Fibroblast of skin of abdomen (primary cell): ENCODE measurements around the gene ALK.

ENCODE experiments used
- DNase-seq: peaks from one replicate; pipeline ENCODE4 v3.0.0-alpha.2; 2013

The ALK gene

DNA sequence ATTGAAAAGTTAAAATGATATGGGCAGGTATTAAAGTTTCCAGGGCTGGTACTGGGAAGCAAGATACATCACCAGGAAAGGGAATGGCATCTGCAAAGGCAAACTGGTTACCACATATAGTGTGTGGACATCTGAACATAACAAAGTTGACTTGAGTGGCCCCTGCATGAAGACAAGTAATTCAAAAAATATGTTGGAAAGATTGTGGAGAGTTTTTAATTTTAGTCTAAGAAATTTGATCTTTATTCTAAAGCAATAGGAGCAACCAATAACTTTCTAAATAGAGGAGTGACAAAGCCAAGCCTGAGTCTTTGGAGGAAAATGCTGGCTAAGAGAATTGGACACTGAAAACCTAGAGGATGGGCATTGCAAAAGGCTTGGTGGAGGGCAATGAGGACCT lies 278.2 kb downstream of the ALK start:
- no peak for DNase-seq

GRCh38 chr2:29640360-29640759 lies 281.0 kb downstream of the ALK start:
- no peak for DNase-seq

DNA sequence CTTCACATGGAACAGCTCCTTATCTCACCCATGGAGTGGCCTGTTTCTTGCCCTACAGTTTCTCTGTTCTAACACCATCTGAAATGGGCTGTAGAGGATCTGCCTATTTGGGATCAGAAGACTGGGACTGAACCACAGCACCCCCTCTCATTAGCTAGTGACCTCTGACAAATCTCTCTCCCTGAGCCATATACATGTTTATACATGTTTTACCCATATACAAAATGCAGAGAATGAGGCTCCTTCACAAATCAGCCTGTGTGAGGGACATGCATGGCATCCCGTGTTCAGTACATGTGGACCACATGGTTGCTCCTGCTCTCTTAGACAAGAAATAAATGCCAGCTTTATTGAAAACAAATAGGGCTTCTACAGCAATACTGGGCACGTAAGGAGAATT lies 282.7 kb downstream of the ALK start:
- DNase-seq: no peak

GRCh38 chr2:29634916-29635315 lies 286.5 kb downstream of the ALK start:
- DNase-seq: no peak

DNA sequence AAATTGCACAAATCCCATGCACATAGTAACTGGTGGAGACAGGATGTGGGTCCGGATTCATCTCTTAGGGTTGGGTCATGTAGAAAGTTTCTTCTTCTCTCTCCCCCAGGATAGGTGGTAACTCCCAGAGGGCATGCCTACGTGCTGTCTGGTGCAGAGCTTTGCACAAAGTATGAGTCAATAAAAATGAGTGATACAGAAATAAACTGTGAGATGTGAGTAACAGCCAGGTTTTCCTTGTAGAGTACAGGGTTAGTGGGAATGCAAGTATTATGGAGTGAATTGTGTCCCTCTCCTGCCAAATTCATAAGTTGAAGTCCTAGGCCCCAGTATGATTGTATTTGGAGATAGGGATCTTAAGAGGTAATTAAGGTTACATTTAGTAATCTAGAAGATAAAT lies 289.4 kb downstream of the ALK start:
- DNase-seq: peak; percentile 42

- DNase-seq: no peak
Observed at GRCh38 chr2:29629495-29629894, 291.9 kb downstream of the ALK start.

DNA sequence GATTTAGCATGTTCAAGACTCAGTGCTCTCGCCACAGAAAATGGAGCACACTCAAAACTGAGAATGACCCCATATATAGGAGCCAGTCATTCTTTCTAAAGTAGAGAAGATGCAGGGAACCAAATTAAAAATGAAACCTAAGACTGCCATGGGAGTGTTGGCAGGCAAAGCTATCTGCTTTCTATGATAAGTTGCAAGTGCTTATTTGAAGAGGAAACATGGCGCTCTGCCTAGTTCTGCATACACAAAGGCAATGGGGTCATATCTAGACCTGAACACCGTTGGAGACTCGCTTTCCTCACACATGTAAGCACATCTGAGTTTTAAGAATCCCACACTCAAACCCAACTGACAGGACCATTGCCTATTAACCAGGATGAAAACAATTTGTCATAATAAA lies 292.5 kb downstream of the ALK start:
- no peak for DNase-seq

DNA sequence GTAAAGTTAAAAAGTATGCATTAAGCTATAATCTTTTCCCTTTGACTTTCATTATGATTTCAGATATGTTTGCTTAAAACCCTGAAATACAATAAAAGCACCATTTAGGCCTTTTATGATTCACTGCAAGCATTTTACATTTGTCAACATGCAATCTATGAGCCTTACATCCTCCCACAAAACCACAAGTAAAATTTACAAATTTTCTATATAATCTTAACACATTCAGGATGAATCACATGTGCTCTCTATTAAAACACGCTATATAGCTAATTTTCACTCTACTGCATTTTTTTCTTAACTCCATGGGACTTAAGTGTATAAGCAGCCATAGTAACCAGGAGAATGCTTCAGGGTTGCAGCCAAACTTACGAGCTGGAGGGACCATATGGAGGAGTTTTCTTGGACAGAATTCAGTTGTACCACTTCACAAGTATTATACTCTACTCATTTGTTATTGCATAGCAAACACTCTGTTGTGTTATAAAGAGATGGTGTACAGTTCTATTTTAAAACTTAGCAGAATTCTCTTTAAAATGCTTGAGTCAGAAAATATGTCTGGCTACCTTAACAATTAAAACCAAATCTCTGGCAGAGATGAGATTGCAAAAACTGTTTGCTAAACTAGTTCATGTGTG lies 293.2 kb downstream of the ALK start:
- peak; percentile 68 for DNase-seq

DNA sequence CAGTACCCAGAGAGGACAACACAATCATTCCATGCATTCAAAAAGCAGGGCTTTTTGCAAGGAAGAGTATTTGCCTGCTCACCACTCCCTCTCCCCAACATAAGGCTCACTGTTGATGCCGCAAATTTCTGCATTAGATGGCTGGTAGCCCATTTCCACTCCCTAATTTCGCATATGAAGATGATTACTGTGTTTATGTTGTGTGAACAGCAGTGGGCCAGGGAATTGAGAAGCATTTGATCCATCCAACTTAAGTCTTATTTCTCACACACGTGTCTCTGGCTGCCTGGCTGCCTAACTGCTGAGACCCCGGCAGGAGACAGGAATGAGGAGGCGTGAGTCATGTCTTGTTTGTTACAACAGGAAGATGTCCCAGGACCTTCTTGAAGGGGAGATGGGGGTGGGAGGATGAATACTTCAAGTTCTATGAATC lies 294.1 kb downstream of the ALK start:
- peak; percentile 95 for DNase-seq

GRCh38 chr2:29620890-29621289 lies 300.5 kb downstream of the ALK start:
- no peak for DNase-seq

DNA sequence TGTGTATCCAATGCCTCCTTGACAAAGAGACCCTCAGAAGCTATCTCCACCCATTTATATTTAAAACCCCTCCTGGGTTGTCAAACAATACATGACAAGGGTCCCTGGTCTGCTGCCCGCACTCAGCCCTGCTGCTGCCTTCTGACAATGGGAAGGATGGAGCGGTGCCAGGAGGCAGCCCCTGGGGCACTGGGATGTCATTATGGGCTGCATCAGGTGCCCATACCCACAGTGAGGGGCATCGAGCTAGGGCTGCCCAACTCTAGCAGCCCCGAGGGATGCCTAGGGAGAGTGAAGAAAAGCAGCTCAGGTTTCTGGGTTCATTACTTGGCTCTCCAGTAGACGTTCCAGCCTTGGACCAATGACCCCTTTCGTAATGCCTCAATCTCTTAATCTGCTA lies 301.7 kb downstream of the ALK start:
- DNase-seq: no peak

DNA sequence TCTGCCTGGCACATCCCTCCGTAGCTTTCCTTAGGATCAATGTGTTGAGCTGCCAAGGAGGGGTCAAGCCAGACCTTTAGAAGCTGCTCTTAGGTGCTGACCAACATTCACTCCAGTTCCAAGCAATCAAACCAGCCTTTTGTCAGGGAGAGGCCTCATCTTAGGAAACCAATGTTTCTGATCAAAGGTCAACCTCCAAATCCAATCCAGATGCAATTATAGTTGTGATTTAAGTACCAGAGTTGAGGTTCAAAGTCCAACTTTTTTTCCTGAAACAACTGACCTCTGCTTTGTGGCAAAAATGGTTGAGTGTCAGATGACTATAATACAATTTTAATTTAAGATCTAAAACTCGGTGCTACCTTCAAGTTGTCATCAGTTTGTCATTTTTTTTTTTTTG lies 303.4 kb downstream of the ALK start:
- DNase-seq: no peak

- DNase-seq: no peak
Observed at GRCh38 chr2:29617351-29617750, 304.0 kb downstream of the ALK start.

GRCh38 chr2:29616569-29616968 lies 304.8 kb downstream of the ALK start:
- no peak for DNase-seq

DNA sequence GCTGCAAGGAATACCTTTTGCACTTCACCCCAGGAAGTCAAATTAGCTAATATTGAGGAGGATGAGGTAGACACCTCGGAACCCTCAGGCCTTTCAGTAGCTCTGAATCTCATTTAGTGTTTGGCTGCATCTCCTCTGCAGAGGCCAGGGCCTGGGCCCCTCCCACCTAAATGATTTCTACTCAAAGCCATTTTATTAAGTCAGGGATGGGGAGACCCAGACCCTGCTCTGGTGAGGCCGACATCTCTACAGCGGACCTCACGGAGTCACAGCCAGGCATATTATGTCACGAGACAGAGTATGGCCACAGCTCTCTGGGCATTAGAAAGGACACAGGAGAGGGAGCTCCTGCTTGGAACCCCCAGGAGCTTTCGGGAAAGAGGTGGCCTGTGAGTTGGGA lies 305.5 kb downstream of the ALK start:
- DNase-seq: no peak

GRCh38 chr2:29615183-29615582 lies 306.2 kb downstream of the ALK start:
- no peak for DNase-seq

- DNase-seq: no peak
Observed at GRCh38 chr2:29614295-29614830, 307.0 kb downstream of the ALK start.

DNA sequence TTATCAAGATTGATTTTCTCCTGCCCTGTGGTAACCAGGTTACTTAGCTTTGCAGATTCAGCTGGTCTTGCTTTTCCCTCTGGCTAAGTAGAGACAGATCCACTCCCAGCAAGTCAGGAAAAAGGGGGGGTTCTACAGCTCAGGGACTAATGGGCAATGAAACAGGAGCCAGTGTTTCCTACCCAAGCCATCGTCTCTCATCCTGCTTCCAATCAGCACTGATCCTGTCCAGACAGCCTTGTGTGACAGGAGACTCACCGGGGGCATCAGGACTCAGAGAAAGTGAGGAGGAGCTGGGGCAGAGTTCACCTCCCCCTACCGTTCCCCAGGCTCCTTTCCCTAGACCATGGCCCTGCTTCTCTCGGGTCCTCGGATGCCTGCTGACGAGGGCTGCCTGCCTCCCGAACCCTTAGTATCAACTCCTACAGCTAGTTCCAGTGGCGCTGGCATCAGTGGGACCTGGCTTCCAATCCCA lies 307.6 kb downstream of the ALK start:
- DNase-seq: no peak

DNA sequence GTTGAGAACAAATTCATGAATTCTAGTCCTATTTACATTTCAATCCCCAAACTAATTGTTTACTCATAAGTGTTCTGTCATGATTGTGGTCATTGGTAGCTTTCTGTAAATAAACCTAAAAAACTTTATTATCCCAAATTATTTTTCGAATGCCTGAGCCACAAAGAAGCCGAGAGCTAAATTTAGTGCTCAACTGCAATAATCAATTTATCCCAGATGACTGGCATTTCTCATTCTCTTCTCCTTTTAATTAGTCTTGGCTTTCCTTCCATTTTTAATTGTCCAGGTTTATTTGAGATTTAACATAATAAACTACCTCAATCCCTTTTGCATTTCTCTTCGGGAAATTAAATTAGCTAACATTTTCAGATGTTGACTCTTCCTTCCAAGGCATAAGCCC lies 308.3 kb downstream of the ALK start:
- DNase-seq: no peak

DNA sequence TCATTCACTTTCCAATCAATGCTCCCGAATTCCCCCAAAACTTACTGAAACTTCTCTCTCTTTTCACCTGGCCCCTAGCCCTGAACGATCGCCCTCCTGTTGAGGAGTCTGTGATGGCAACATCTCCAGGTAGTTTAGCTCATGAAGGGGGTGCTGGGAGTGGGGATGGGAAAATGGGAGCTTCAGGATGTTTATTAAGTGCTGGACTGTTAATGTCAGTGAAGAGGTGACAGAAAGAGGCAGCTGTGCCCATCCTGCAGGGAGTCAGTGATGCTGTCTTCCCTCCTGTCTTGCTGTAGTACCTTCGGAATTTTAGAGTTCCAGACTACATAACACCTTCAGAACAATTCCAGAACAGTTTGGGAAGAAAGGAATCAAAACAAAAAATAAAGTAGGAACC lies 308.8 kb downstream of the ALK start:
- DNase-seq: no peak

GRCh38 chr2:29611850-29612249 lies 309.5 kb downstream of the ALK start:
- DNase-seq: no peak

GRCh38 chr2:29611261-29611660 lies 310.1 kb downstream of the ALK start:
- DNase-seq: no peak

DNA sequence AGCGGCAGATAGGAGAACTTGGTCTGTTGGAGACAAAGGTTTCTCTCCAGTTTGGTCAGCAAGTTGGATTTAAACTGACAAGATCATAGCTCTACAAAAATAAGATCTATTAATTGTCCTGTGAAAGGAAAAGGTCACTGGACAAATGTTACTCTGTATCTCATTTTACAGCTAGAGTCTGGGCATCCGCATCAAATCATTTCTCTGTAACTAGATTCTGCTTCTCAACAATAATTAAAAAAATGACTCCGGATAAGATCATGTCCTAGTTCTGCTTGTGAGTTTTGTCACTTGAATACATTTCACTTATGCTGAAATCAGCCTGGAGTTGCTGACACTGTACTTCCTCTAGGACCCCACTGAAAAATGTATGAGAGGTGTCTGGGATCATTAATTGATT lies 310.8 kb downstream of the ALK start:
- DNase-seq: no peak

DNA sequence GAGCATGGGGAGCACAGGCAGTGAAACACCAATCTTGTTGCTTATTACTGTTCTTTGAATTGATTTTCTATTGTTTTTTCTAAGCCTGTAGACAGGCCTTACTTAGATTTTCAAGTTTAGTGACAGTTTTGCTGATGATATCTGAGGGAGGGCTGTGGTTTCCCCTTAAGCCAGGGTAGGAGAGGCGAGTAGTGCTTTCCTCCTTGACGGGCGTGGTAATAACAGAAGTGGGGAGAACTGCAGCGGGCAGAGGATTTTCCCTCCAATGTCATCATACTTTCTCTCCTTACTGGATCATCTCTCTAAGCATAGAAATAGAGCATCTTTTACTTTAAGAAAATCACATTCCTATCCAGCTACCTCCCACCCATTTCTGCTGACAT lies 314.4 kb downstream of the ALK start:
- DNase-seq: no peak
